Stomach (tissue), 4 donors: ENCODE results near the gene TMEM106C.

Experiments used
- EP300 ChIP-seq: sonication (generic); formaldehyde crosslinking; IDR thresholded peaks from one replicate; pipeline ENCODE4 v1.6.1; 2017; ENCODE audit warnings: antibody characterized with exemption
- POLR2A ChIP-seq, 4 donors: fragments of 450-650 bp; IDR thresholded peaks; one replicate each; pipeline ENCODE4 v1.6.1; 2016; ENCODE audit warnings: antibody characterized with exemption in 4 of 4, control low read depth in 2 of 4, mild to moderate bottlenecking in 1 of 4, moderate library complexity in 1 of 4
- POLR2AphosphoS5 ChIP-seq, 3 donors: sonication (generic); formaldehyde crosslinking; IDR thresholded peaks; one replicate each; pipeline ENCODE4 v1.6.1; 2016; ENCODE audit warnings: antibody characterized with exemption in 3 of 3
- TF ChIP-seq, protein P1 (sequence below), 7 experiments: fragments of 450-650 bp in 4 of 7; fragments of 200-600 bp in 3 of 7; sonication (generic) in 3 of 7; IDR thresholded peaks; one replicate each; pipeline ENCODE4 v1.5.1; 2016 to 2019; ENCODE audit warnings: antibody characterized with exemption in 7 of 7, control low read depth in 2 of 7, mild to moderate bottlenecking in 1 of 7

DNA sequence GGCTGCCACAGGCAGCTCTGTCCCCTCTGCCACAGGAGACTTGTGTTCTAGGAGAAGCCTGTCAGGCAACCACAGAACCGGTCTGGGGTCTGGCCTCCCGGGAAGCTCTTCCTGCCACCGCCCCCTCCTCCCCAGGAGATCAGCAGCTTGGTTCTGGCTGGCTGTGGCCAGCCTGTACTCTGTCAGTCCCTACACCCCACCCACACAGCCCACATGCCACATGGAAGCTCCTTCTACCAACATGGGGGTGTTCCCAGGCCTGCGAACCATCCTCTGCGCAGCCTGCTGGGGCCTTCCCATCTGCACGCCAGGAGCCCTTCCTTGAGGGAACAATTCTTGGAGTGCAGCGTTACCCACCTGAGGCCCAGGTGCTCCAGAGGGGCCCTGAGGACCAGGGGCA lies 16.8 kb downstream of the TMEM106C start:
- TF ChIP-seq, protein P1, sequence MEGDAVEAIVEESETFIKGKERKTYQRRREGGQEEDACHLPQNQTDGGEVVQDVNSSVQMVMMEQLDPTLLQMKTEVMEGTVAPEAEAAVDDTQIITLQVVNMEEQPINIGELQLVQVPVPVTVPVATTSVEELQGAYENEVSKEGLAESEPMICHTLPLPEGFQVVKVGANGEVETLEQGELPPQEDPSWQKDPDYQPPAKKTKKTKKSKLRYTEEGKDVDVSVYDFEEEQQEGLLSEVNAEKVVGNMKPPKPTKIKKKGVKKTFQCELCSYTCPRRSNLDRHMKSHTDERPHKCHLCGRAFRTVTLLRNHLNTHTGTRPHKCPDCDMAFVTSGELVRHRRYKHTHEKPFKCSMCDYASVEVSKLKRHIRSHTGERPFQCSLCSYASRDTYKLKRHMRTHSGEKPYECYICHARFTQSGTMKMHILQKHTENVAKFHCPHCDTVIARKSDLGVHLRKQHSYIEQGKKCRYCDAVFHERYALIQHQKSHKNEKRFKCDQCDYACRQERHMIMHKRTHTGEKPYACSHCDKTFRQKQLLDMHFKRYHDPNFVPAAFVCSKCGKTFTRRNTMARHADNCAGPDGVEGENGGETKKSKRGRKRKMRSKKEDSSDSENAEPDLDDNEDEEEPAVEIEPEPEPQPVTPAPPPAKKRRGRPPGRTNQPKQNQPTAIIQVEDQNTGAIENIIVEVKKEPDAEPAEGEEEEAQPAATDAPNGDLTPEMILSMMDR (IDR thresholded peaks at IDR 0.05) = no peak
- TF ChIP-seq POLR2A (IDR thresholded peaks at IDR 0.05) (no peak), POLR2AphosphoS5 (IDR thresholded peaks at IDR 0.05) (no peak), EP300 (no peak)
